ENCODE data around the gene GALNT12.
A peak's percentile ranks its signal among the peaks of the same experiment; 100 is the strongest.

The GALNT12 gene, protein sequence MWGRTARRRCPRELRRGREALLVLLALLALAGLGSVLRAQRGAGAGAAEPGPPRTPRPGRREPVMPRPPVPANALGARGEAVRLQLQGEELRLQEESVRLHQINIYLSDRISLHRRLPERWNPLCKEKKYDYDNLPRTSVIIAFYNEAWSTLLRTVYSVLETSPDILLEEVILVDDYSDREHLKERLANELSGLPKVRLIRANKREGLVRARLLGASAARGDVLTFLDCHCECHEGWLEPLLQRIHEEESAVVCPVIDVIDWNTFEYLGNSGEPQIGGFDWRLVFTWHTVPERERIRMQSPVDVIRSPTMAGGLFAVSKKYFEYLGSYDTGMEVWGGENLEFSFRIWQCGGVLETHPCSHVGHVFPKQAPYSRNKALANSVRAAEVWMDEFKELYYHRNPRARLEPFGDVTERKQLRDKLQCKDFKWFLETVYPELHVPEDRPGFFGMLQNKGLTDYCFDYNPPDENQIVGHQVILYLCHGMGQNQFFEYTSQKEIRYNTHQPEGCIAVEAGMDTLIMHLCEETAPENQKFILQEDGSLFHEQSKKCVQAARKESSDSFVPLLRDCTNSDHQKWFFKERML

GRCh38 chr9:98807070-98807813 is at the start of gene GALNT12:
Gene GALNT12, plus strand, starts transcription at chr9:98807670. Its CDS starts 29 bp downstream, at chr9:98807699.
- DNase-seq, result peak in 6 of 14 donors; percentile 13 to 54 (median 30)

DNA sequence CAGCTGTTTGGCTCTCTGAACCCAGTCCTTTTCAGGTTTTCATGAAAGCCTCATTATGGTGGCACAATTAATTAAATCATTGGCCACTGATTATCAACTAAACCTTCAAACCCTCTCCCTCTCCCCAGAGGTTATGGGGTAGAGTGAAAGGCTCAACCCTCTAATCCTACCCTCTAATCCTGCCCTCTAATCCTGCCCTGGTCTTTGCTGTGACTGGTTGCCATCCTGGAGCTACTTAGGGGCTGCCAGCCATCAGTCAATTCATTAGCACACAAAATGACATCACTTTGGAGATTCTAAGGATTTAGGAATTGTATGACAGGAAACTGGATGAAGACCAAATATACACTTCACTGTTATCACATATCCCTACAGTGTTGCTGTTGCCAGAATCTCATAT is 47.2 kb upstream of the GALNT12 start:
- no peak for DNase-seq

GRCh38 chr9:98763986-98764745 is 43.3 kb upstream of the GALNT12 start:
- DNase-seq, result no peak

- DNase-seq, result no peak
Observed at GRCh38 chr9:98765256-98765655, 42.2 kb upstream of the GALNT12 start.

DNA sequence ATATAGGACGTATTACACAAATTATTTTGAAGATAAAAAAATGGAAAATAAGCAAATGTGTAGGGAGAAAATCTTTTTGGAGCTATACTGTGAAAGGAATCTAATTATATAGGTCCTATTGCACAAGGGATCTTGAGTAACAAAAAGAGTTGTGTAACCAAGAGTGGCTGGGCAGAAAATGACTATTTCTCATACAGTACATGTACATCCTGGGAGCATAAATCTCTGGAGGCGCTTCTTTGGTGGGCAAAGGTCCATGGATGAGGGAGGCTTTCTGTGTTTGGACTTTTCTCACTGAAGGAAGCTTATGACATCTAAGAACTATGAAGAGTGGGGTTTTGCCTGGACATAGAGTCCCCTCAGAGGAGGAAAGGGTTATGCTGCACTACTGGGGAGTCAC is 40.9 kb upstream of the GALNT12 start:
- DNase-seq, result no peak

DNA sequence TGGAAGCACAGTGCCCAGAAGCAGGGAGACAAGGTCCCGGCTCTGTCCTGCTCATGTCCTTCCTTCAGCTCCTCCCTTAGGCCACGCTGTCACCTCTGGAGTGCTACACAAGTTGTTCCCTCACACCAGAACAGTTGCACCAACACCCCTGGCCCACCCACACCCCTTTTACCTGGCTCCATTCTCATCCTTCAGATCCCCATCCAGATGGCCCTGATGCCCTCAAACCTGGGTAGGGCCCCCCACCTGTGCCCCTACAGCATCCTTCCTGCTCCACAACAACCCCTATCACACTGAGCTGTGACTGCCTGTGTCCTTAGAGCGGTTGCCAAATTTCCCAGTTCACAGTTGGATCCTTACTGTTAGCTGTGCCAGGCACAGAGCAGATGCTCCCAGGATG is 40.3 kb upstream of the GALNT12 start:
- no peak for DNase-seq

DNA sequence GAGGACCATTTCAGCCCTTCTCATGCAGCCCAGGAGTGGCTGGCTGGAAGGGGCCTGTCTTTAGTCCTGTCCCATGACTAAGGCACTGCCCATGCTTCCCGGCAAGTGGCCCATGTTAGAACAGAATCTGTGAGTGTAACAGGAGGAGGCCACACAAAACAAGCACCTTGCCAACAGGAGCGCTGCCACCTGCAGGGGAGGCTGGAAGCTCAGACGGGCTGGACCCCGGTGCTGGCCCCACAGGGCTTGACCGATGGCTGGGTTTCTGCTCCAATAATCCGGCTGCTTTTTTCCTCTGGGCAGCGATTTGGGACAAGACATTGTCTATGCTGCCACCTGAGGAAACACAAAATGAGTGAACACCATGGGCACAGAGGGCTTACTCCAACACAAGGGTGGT is 39.6 kb upstream of the GALNT12 start:
- no peak for DNase-seq

- DNase-seq, result no peak
Observed at GRCh38 chr9:98768344-98768743, 39.1 kb upstream of the GALNT12 start.

- no peak for DNase-seq
Observed at GRCh38 chr9:98770717-98771116, 36.8 kb upstream of the GALNT12 start.

DNA sequence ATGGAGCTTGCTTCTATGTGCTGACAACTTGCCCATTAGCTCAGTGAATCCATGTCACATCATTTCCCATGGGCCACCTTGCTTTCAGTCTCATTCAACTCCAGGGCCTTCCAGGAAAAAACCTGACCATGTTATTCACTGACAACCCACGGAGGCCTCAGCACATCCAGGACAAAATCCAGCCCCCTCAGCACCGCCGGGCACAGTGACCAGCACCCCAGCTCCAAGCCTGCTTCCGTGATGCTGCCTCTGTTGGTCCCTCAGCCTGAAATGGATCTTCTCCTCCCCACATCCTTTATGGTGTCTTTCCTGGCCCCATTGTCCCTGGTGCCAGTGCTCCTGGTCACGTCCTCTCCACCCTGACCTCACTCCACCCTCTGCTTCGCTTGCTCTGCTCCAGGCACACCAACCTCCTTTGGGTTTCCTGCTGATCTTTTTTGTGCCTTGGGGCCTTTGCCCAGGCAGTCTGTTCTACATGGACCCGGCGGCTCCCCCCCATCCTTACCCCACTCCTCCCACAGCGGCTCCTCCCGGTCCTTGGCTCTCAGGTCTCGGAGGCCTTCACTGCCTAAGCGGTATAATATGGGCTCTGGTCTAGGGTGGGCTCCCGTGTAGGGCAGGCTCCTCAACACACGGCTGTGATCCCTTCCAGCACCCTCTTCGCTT is 36.1 kb upstream of the GALNT12 start:
- no peak for DNase-seq

- DNase-seq, result no peak
Observed at GRCh38 chr9:98772364-98773155, 34.9 kb upstream of the GALNT12 start.

DNA sequence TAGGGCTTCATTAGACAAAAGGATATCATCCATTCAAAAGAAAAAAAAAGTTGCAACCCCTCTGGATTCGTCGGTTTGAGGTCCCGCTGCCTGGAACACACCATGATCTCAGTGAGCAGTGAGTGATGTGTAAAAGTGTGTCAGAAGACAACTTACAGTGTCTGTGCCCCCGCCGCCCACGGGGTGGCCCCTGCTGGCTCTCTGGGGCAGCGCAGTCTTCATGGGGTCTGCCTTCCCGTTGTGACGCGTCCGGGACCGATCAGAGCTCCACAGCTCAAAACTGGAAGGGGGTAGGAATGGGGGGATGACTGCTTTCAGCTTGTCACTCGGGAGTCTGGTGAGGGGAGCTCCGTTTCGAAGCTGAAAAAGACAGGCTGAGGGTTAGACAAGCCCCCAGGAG is 33.7 kb upstream of the GALNT12 start:
- no peak for DNase-seq

- no peak for DNase-seq
Observed at GRCh38 chr9:98774746-98775145, 32.7 kb upstream of the GALNT12 start.

DNA sequence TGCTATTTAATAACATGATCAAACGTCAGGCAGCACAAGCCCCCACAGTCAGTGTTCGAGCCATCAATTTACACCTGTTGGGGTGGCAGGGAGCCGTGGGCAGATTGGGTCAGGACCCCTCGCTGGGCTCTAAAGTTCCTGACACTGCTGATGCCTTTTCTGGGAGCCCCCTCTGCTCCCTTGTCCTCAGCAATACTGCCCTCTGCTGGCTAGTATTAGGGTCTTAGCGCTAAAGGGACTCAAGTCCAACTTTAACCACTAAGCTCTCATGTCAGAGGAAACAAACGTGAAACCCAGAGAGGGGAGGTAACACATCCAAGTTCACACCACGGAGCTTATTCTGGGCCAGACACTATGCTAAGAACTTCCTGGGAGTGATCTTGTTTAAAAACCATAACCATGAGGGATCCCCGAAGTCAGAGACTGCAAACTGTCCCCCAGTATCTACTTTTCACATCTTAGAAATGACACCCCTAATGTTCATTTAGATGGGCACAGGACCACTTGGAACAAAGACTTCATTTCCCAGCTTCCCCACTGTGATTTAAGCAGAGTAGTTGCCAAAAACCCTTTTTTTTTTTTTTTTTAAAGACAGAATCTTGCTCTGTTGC is 31.5 kb upstream of the GALNT12 start:
- peak in 2 of 14 donors; percentile 4 to 23 for DNase-seq

- no peak for DNase-seq
Observed at GRCh38 chr9:98777618-98778017, 29.9 kb upstream of the GALNT12 start.

DNA sequence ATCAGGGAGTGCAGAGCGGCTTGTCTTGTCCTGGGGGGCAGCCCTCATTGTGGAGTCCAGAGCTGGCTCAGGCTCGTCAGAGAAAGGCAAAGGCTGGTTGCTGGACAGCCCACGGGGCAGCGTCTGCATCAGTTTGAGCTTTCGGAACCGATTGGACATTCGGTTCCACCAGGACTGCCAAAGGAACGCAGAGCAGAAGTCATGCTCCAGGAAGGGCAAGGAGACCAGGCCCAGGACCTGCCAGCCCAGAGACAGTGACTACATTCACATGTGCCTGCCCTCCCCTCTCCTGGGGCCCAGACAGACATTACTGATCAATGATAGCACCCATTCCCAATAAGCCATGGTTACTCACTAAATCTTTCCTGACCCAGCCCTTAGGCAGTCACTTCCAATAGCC is 29.2 kb upstream of the GALNT12 start:
- DNase-seq, result no peak

DNA sequence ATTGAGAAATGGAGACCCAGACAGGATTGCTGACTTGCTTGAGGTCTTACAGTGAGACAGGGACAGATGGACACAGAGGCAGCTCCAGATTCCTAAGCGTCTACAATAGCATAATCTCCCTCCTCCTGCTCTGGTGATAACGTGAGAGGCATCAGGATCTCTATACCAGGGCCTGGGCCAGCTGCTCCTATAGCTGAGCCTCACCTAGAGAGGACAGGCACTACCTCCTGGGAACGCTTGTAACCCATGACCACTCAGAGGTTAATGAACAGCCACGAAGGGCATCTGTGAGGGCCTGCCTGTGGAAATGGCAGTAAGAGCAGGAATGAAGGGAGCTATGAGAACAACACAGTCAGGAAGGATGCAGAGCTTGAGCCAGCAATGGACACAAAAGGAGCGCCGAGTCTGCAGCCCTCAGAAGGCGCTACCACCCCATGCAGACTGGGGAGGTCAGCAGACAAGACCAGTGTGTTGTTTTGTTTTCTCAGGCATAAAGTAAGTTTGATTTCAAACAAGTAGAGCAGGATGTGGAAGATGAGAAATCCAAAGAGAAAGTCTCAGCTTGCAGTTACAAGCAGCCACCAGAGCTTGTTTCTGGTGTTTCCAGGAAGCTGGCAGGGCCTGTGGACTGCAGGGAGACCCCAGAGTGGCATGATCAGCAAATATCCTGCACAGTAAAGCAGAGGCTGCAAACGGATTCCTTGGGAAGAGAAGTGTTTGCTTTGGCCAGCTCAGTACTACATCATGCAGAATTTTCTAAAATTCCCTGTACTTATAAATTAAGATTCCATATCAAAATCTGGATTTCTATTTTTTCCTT is 28.5 kb upstream of the GALNT12 start:
- DNase-seq, result no peak

- no peak for DNase-seq
Observed at GRCh38 chr9:98780059-98780749, 27.3 kb upstream of the GALNT12 start.
